ENCODE results near the gene DAW1.
"Not testable (repeated sequence)": the region's sequence is repeated elsewhere in the genome, so short reads cannot be mapped to it uniquely, and the experiment has no call there.

DAW1 gene

DNA sequence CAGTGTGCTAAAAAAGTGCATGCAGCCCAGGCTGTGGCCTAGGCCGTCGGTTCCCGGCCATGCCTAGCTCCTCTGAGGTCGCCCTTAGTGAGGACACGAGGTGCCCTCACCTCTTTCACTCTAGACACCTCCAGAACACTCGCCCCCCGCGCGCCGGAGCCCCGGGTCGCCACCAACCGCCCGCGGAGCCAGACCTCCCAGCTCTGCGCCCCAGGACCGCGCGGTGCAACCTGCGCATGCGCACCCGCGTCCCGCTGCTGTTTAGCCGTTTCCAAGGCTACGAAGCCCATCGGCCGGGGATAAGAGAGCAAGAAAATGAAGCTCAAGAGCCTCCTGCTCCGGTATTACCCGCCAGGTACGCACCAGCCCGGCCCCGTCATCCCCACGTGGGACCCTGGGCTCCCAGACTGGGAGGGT lies at the start of gene DAW1:
Gene DAW1, plus strand, starts transcription at position 257 of the 417 bp plus-strand sequence. Its CDS starts 59 bp downstream, at position 316.
- DNase-seq, result no peak

DNA sequence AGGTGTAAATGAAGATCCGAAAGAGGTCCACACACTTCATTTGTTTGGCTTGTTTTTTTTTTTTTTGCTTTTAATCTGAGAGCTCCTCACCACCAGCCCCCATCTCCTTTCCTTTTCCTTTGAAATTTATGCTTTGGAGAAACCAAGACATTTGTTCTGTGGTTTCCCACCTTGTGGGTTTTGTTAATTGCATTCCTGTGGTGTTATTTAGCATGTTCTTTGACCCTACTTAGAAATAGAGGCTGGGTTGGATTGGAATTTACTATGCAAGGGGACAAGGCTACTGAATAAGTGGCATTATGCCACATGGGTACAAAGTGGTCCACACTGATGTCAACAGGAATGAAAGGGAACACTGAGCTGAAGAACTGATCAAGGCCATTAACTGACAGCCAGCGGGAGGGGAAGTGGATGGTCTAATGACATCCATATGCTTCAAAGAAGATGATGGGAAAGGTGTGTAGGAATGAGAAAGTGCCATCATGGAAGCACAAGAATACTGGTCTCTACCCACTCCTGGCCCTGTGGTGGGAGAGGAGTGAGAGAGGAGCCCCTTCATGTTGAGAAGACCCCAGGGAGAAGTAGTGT lies 48.9 kb upstream of the DAW1 start:
- peak; percentile 38 for DNase-seq

DNA sequence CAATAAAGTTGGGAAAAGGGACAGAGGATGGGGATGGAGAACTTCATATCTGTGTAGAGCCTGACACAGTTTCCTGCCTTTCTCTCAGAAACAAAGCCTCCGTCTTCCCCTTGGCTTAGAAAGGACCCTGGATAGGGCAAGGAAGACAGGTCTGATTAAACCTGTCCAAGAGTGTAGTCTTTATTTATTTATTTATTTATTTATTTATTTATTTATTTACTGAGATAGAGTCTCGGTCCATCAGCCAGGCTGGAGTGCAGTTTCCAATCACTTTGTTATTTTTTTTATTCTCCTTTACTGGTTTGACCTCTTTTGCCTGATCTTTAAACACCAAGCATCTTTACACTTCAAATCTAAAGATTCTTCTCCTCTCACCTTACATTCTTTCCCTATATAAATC lies 47.5 kb upstream of the DAW1 start:
- DNase-seq, result no peak

GRCh38 chr2:227824711-227825110 lies 46.7 kb upstream of the DAW1 start:
- DNase-seq, result no peak

- DNase-seq, result no peak
These were observed 45.4 kb upstream of the DAW1 start for GRCh38 chr2:227826019-227826521.

DNA sequence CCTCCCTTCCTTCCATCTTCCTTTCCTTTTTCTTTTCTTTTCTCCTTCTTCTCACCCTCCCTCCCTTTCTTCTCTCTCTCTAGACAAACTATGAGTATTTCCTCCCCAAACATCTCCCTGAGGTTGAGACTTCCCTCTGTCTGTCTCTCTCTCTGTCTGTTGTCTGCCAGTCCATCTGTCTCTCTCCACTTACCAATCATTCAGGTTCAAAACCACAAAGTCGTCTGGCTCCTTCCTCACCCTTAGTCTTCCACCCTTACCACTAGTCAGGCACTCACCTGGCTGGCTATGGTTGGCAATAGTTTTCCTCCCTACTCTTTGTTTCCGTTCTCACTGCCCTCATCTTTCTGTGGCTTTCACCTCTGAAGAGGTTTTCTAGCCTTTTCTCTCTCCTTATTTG lies 44.9 kb upstream of the DAW1 start:
- no peak for DNase-seq

DNA sequence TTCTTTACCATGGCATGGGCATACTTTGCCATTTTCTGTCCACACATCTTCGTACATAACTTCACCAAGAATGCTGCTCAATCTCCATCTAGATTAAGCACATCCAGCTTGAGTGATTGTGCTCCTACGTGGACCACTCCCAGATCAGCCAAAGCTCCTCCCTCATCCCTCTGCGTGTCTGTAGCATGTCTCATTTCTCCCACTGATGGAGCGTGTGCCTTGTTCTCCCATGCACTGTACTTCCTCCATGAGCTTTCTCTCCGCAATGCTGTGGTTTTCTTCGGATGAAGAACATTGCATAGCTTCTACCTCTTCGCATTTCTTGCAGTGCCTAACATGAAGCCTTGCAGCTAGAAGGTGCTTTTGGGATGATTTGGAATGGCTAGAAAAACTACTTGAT lies 44.3 kb upstream of the DAW1 start:
- DNase-seq, result no peak

DNA sequence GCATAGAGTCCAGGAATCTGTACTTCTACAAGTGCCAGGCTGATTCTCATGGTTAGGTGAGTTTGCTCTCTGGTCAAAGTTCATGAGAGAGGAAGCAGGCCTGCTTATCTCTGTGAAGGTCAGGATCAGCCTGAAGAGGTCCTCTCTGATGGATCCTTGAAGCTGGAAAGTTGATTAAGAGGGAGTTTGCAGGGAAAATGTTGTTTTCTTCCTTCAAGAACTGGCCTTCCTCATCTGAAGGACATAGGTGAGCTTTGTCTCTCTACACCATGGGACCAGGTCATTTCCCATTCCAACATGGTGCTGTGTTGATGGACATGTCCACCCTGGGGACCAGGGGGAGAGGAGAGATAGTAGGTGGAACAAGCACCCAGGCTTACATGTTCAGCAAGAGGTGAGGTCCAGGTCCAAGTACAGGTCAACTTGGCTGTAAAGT lies 42.9 kb upstream of the DAW1 start:
- DNase-seq, result no peak

- no peak for DNase-seq
These were observed 42.1 kb upstream of the DAW1 start for GRCh38 chr2:227829337-227829736.

DNA sequence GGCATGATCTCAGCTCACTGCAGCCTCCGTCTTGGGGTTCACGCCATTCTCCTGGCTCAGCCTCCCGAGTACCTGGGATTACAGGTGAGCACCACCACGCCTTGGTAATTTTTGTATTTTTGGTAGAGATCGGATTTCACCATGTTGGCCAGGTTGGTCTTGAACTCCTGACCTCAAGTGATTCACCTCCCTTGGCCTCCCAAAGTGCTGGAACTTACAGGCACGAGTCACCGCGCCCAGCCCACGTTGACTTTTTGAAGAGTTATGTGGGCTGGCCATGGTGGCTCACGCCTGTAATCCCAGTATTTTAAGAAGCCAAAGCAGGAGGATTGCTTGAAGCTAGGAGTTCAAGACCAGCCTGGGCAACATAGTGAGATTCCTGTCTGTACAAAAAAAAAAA lies 37.0 kb upstream of the DAW1 start:
- DNase-seq, result no peak

GRCh38 chr2:227834916-227835650 lies 36.3 kb upstream of the DAW1 start:
- no peak for DNase-seq

GRCh38 chr2:227839339-227840129 lies 31.9 kb upstream of the DAW1 start:
- DNase-seq, result not testable (repeated sequence)

GRCh38 chr2:227846831-227847230 lies 24.6 kb upstream of the DAW1 start:
- no peak for DNase-seq

DNA sequence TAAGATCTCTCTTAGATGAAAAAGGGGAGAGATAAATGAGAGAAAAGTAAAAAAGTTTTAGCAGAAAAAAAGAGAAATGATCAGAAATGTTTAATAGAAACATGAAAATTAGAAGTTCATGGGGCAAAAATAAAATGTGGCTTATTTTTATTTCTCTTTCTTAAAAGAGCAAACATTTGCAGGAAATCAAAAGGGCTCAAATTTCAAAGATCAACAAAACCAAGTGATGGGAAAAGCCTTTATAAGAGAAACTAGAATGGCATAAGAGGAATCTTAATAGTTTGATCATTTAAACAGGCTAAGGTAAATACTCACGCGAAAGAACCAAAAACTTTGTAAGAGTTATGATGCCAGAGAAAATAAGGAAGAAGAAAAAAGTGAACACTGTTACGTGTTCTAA lies 23.3 kb upstream of the DAW1 start:
- DNase-seq, result no peak

GRCh38 chr2:227848586-227848985 lies 22.8 kb upstream of the DAW1 start:
- peak; percentile 50 for DNase-seq

GRCh38 chr2:227849906-227850305 lies 21.5 kb upstream of the DAW1 start:
- peak; percentile 31 for DNase-seq

- DNase-seq, result peak; percentile 99
These were observed 18.2 kb upstream of the DAW1 start for GRCh38 chr2:227853204-227853629.

GRCh38 chr2:227853765-227854271 lies 17.6 kb upstream of the DAW1 start:
- DNase-seq, result peak; percentile 85

- DNase-seq, result no peak
These were observed 16.0 kb upstream of the DAW1 start for GRCh38 chr2:227855440-227855839.

DNA sequence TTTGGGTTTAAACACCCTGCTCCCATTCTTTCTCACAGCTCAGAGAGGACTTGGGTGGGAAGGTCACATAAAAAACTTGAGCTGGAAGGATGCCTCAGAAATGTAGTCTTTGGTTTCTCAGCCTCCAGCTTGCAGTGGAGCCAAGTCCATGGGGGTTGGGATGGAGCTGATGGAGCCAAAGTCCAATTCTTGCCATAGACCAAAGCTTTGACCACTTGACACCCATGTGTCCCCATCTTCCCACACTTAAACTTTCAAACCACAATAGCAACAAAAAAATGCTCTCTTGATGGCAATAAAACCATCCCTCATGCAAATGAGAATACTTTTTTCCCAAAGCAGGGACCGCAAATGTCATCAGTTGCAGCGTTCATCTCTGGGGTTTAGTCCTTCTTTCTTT lies 14.7 kb upstream of the DAW1 start:
- no peak for DNase-seq

DNA sequence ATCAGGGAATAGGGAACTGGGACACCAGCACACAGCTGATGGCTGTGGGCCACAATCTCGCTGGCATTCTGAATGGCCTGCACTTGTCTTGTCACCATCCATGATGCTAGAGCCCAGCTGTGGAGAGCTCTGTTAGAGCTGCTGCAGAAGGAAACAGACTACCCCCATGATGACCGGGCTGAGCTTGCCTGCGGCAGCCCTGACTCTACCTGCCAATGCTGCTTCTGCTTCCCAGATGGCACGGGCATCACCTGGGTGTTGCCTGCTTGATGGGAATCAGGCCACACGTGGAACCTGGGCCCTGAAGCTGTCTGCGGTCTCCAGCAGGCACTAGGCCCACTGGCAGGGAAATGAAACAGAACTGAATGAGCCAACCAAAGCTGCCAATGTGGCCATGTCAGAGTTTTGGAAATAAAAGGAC lies 11.2 kb upstream of the DAW1 start:
- no peak for DNase-seq

DNA sequence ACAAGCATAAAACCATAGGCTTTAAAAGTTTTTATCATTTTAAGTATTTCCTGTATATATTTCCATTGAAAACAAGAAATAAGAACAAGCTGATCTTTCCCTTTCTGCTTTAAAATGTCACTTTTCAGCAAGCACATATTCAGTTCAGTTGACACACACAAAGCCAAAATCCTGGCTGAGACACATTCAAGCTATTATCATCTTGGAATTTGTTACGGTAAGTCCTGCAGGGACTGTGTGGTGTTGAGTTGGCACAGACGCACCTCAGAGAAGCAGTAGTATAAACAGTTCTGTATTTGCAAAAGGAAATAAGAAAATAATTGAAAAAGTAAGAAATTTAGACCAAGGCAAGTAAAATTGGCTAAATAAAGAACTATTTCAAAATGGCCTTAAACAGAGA lies 10.4 kb upstream of the DAW1 start:
- DNase-seq, result no peak

GRCh38 chr2:227862227-227862740 lies 9.1 kb upstream of the DAW1 start:
- peak; percentile 35 for DNase-seq
